Keratinocyte (primary cell): ENCODE measurements around the gene CYFIP1. TPM values are rescaled to one million over a fixed set of nuclear protein-coding genes. Genes with fewer than 3 reads are reported as not detected.

ENCODE experiments used
- DNase-seq: peaks from one replicate; pipeline ENCODE4 v3.0.0-alpha.2; 2011; ENCODE audit warnings: low read depth, missing footprints, low spot score
- FAIRE-seq: peaks from 2 replicates; lab custom pipeline; 2011; peaks lifted over from hg19 to GRCh38; lab: Jason Lieb, UNC
- H2AFZ ChIP-seq: 2 replicates; pipeline ENCODE4 v1.6.0; 2012; ENCODE audit warnings: low read length, control low read depth, inconsistent platforms; ENCODE audit not compliant: control insufficient read depth
- H3K27ac ChIP-seq: 2 replicates; pipeline ENCODE4 v1.5.1; 2011; ENCODE audit warnings: low read length; ENCODE audit not compliant: control insufficient read depth, insufficient read depth
- H3K27me3 ChIP-seq: 3 replicates; pipeline ENCODE4 v1.6.0; 2011; ENCODE audit warnings: low read length; ENCODE audit not compliant: control insufficient read depth, insufficient read depth; ENCODE audit errors: extremely low read depth
- H3K36me3 ChIP-seq, 2 experiments: 2 replicates in 1 of 2; 3 replicates in 1 of 2; pipeline ENCODE4 v1.5.1; 2011; ENCODE audit warnings: low read length in 2 of 2, mild to moderate bottlenecking in 1 of 2; ENCODE audit not compliant: control insufficient read depth in 2 of 2, insufficient read depth in 2 of 2; ENCODE audit errors: extremely low read depth in 1 of 2
- H3K4me1 ChIP-seq: 3 replicates; pipeline ENCODE4 v1.5.1; 2011; ENCODE audit warnings: low read length; ENCODE audit not compliant: control insufficient read depth, insufficient read depth; ENCODE audit errors: extremely low read depth
- H3K4me2 ChIP-seq: 3 replicates; pipeline ENCODE4 v1.6.0; 2011; ENCODE audit warnings: low read depth, low read length; ENCODE audit not compliant: control insufficient read depth, insufficient read depth; ENCODE audit errors: extremely low read depth
- H3K4me3 ChIP-seq, 3 experiments: fragments of 200-600 bp in 1 of 3; sonication (generic) in 1 of 3; 2 replicates in 2 of 3; 3 replicates in 1 of 3; pipeline ENCODE4 v1.5.1; 2011 to 2016; ENCODE audit warnings: low read length in 3 of 3, mild to moderate bottlenecking in 3 of 3, control low read depth in 2 of 3, inconsistent platforms in 1 of 3, low read depth in 1 of 3, mixed read lengths in 1 of 3, mixed run types in 1 of 3, moderate library complexity in 1 of 3; ENCODE audit not compliant: control insufficient read depth in 2 of 3, insufficient read depth in 2 of 3; ENCODE audit errors: extremely low read depth in 1 of 3
- H3K79me2 ChIP-seq: 2 replicates; pipeline ENCODE4 v1.6.0; 2012; ENCODE audit warnings: low read length; ENCODE audit not compliant: control insufficient read depth, insufficient read depth
- H3K9ac ChIP-seq: 3 replicates; pipeline ENCODE4 v1.6.0; 2011; ENCODE audit warnings: low read length; ENCODE audit not compliant: control insufficient read depth, insufficient read depth; ENCODE audit errors: extremely low read depth
- H3K9me1 ChIP-seq: 3 replicates; pipeline ENCODE4 v1.6.0; 2011; ENCODE audit warnings: low read length; ENCODE audit not compliant: control insufficient read depth, insufficient read depth; ENCODE audit errors: extremely low read depth
- H3K9me3 ChIP-seq: 2 replicates; pipeline ENCODE4 v1.5.1; 2012; ENCODE audit warnings: low read depth, low read length; ENCODE audit not compliant: control insufficient read depth
- H4K20me1 ChIP-seq: 3 replicates; pipeline ENCODE4 v1.6.0; 2011; ENCODE audit warnings: low read length; ENCODE audit not compliant: control insufficient read depth, insufficient read depth; ENCODE audit errors: extremely low read depth
- EZH2 ChIP-seq: IDR thresholded peaks from one replicate; pipeline ENCODE4 v1.6.1; 2012; ENCODE audit warnings: inconsistent platforms, mild to moderate bottlenecking, low read length, moderate library complexity
- dilution Hi-C: fragments of 300-500 bp; cut with MboI; formaldehyde crosslinking; loops from one replicate; pipeline ENCODE4 v1.7.0; 2020; ENCODE audit warnings: low sequenced_read_pairs; ENCODE audit not compliant: extremely low pct_ligation_motif_present
- polyA plus RNA-seq, 5 experiments: library from polyadenylated mRNA; depleted of rRNA in 3 of 5; stranded (reverse) in 3 of 5; stranded (forward) in 1 of 5; unstranded in 1 of 5; fragments of >200 nt; gene quantifications; 1 replicate in 1 of 5; 2 replicates in 3 of 5; 3 replicates in 1 of 5; pipeline versions ENCODE4 v1.2.1 to v1.2.3, GENCODE V29; 2011 to 2012; ENCODE audit warnings: missing spikeins in 2 of 5, low read depth in 1 of 5, low replicate concordance in 1 of 5
- TF ChIP-seq, protein P1 (sequence below), 3 experiments: IDR thresholded peaks in 1 of 3; conservative IDR thresholded peaks in 1 of 3; optimal IDR thresholded peaks in 1 of 3; 2 replicates in 2 of 3; 3 replicates in 1 of 3; pipeline versions ENCODE3 to v1.5.1; 2011; ENCODE audit warnings: low read length in 3 of 3, mild to moderate bottlenecking in 3 of 3, moderate library complexity in 2 of 3, control low read depth in 1 of 3, inconsistent platforms in 1 of 3; ENCODE audit not compliant: insufficient read depth in 2 of 3; ENCODE audit errors: extremely low read depth in 1 of 3

The CYFIP1 gene
- polyA plus RNA-seq, 1 donor (not counting 4 experiments of a cell fraction or from before 2014, with no cell fraction given): 72.3 TPM

GRCh38 chr15:22927761-22928160 lies 52.4 kb downstream of the CYFIP1 start:
- no peak overlapping the region for H2AFZ ChIP-seq
- peaks cover 3% of the 10 kb centered on the region for H4K20me1 ChIP-seq
- H3K79me2 ChIP-seq: no peaks in the 10 kb centered on the region
- no peaks in the 10 kb centered on the region for H3K9me1 ChIP-seq
- dilution Hi-C loops: no loop called here
- H3K9ac ChIP-seq: no peak overlapping the region
- no peaks in the 10 kb centered on the region for H3K9me3 ChIP-seq
- no peak overlapping the region for H3K4me2 ChIP-seq
- H3K4me3 ChIP-seq: no peak overlapping the region
- DNase-seq (no peak), FAIRE-seq (no peak)
- peaks cover 8% of the 10 kb centered on the region for H3K4me1 ChIP-seq
- TF ChIP-seq EZH2: no peak
- TF ChIP-seq, protein P1, sequence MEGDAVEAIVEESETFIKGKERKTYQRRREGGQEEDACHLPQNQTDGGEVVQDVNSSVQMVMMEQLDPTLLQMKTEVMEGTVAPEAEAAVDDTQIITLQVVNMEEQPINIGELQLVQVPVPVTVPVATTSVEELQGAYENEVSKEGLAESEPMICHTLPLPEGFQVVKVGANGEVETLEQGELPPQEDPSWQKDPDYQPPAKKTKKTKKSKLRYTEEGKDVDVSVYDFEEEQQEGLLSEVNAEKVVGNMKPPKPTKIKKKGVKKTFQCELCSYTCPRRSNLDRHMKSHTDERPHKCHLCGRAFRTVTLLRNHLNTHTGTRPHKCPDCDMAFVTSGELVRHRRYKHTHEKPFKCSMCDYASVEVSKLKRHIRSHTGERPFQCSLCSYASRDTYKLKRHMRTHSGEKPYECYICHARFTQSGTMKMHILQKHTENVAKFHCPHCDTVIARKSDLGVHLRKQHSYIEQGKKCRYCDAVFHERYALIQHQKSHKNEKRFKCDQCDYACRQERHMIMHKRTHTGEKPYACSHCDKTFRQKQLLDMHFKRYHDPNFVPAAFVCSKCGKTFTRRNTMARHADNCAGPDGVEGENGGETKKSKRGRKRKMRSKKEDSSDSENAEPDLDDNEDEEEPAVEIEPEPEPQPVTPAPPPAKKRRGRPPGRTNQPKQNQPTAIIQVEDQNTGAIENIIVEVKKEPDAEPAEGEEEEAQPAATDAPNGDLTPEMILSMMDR (optimal IDR thresholded peaks at IDR 0.05 in 1 of 3, IDR thresholded peaks at IDR 0.05 in 1 of 3, conservative IDR thresholded peaks at IDR 0.05 in 1 of 3; ENCODE audit: extremely low read depth in 1 of 3, insufficient read depth in 2 of 3, low read length in 3 of 3): no peak
- H3K27ac ChIP-seq: no peak overlapping the region
- H3K36me3 ChIP-seq: peaks cover 10 to 17% of the 10 kb centered on the region in 2 experiments
- no peaks in the 10 kb centered on the region for H3K27me3 ChIP-seq

GRCh38 chr15:22925875-22926274 lies 54.3 kb downstream of the CYFIP1 start:
- Histone ChIP-seq H3K79me2 (no peaks in the 10 kb centered on the region), H3K36me3 (peaks cover 2 to 13% of the 10 kb centered on the region in 2 experiments), H2AFZ (no peak overlapping the region), H3K27ac (no peak overlapping the region), H3K4me2 (no peak overlapping the region), H3K4me1 (peaks cover 3% of the 10 kb centered on the region), H3K4me3 (no peak overlapping the region), H3K9me1 (no peaks in the 10 kb centered on the region), H3K9me3 (no peaks in the 10 kb centered on the region), H3K27me3 (no peaks in the 10 kb centered on the region), H3K9ac (no peak overlapping the region), H4K20me1 (peaks cover under 1% of the 10 kb centered on the region)
- FAIRE-seq: no peak
- no peak for DNase-seq
- dilution Hi-C loops: no loop called here
- TF ChIP-seq, protein P1 (optimal IDR thresholded peaks at IDR 0.05 in 1 of 3, IDR thresholded peaks at IDR 0.05 in 1 of 3, conservative IDR thresholded peaks at IDR 0.05 in 1 of 3; ENCODE audit: extremely low read depth in 1 of 3, insufficient read depth in 2 of 3, low read length in 3 of 3): no peak
- no peak for TF ChIP-seq EZH2
